Measurements from ENCODE around the gene TAB2. TPM values are rescaled to one million over a fixed set of nuclear protein-coding genes. Genes with fewer than 3 reads are reported as not detected.

TAB2 gene
- total and polyA plus RNA-seq, 7 donors: 35.9 to 86.0 (median 56.5) TPM

GRCh38 chr6:149271348-149272340 lies 45.9 kb upstream of the TAB2 start:
- H3K4me3 ChIP-seq: no peak overlapping the region
- TF ChIP-seq CTCF (IDR thresholded peaks at IDR 0.05): no peak
- H3K4me1 ChIP-seq: no peaks in the 10 kb centered on the region
- peaks cover 3% of the 10 kb centered on the region for H3K9me3 ChIP-seq
- no peak overlapping the region for H3K27ac ChIP-seq
- 74 to 80% (median 75%) methylated on average over 8 of the region's 8 CpGs for WGBS, 3 donors
- no peaks in the 10 kb centered on the region for H3K36me3 ChIP-seq (ENCODE audit: insufficient read depth in 1 of 2, low read depth in 1 of 2)
- no peak for DNase-seq
- no peaks in the 10 kb centered on the region for H3K27me3 ChIP-seq (ENCODE audit: insufficient read depth in 3 of 3, low read length in 2 of 3)
- intact Hi-C loops (cut with DNase I): no loop called here
- no peak for ATAC-seq

GRCh38 chr6:149273318-149273717 lies 44.2 kb upstream of the TAB2 start:
- H3K9me3 ChIP-seq: peaks cover 3% of the 10 kb centered on the region
- no peak for TF ChIP-seq CTCF (IDR thresholded peaks at IDR 0.05)
- no peaks in the 10 kb centered on the region for H3K4me1 ChIP-seq
- H3K27ac ChIP-seq: no peak overlapping the region
- no peaks in the 10 kb centered on the region for H3K36me3 ChIP-seq (ENCODE audit: insufficient read depth in 1 of 2, low read depth in 1 of 2)
- H3K27me3 ChIP-seq (ENCODE audit: insufficient read depth in 3 of 3, low read length in 2 of 3): no peaks in the 10 kb centered on the region
- no peak for DNase-seq
- intact Hi-C loops (cut with DNase I): no loop called here
- H3K4me3 ChIP-seq: no peak overlapping the region
- WGBS, 3 donors: 60 to 63% (median 61%) methylated on average over 4 of the region's 4 CpGs
- ATAC-seq: no peak

GRCh38 chr6:149275621-149276020 lies 41.9 kb upstream of the TAB2 start:
- intact Hi-C loops (cut with DNase I): no loop called here
- Histone ChIP-seq H3K27ac (no peak overlapping the region), H3K9me3 (peaks cover 3% of the 10 kb centered on the region), H3K36me3 (ENCODE audit: insufficient read depth in 1 of 2, low read depth in 1 of 2) (no peaks in the 10 kb centered on the region), H3K4me1 (no peaks in the 10 kb centered on the region), H3K4me3 (no peak overlapping the region), H3K27me3 (ENCODE audit: insufficient read depth in 3 of 3, low read length in 2 of 3) (no peaks in the 10 kb centered on the region)
- no peak for TF ChIP-seq CTCF (IDR thresholded peaks at IDR 0.05)
- no peak for DNase-seq
- WGBS, 3 donors: 84 to 90% (median 85%) methylated on average over 3 of the region's 3 CpGs
- no peak for ATAC-seq

GRCh38 chr6:149277621-149278020 lies 39.9 kb upstream of the TAB2 start:
- intact Hi-C loops (cut with DNase I): no loop called here
- Histone ChIP-seq H3K4me3 (no peak overlapping the region), H3K4me1 (no peaks in the 10 kb centered on the region), H3K36me3 (ENCODE audit: insufficient read depth in 1 of 2, low read depth in 1 of 2) (no peaks in the 10 kb centered on the region), H3K27me3 (ENCODE audit: insufficient read depth in 3 of 3, low read length in 2 of 3) (no peaks in the 10 kb centered on the region), H3K27ac (no peak overlapping the region), H3K9me3 (no peaks in the 10 kb centered on the region)
- no peak for DNase-seq
- TF ChIP-seq CTCF (IDR thresholded peaks at IDR 0.05): no peak
- ATAC-seq: no peak
